Cardiac fibroblast (primary cell): ENCODE results near the gene KCNQ1OT1.

ENCODE experiments used
- DNase-seq, 2 donors: peaks; one replicate each; pipeline versions ENCODE4 v3.0.0 to v3.0.0-alpha.2; 2010; ENCODE audit warnings: low read depth in 2 of 2
- H3K4me3 ChIP-seq, 2 donors: replicated peaks in 1 of 2; 1 replicate in 1 of 2; 2 replicates in 1 of 2; pipeline ENCODE4 v1.5.1; 2011; ENCODE audit warnings: low read depth in 2 of 2, low read length in 2 of 2, mild to moderate bottlenecking in 2 of 2, moderate library complexity in 1 of 2
- CTCF ChIP-seq: IDR thresholded peaks from one replicate; pipeline ENCODE4 v1.5.1; 2011; ENCODE audit warnings: low read depth, mild to moderate bottlenecking, low read length, inconsistent platforms

Gene KCNQ1OT1

GRCh38 chr11:2719831-2720590, 20.2 kb upstream of the KCNQ1OT1 start:
- no peak overlapping the region for H3K4me3 ChIP-seq
- no peak for TF ChIP-seq CTCF
- DNase-seq = no peak

GRCh38 chr11:2718817-2719438, 19.1 kb upstream of the KCNQ1OT1 start:
- no peak for DNase-seq
- no peak for TF ChIP-seq CTCF
- no peak overlapping the region for H3K4me3 ChIP-seq

- no peak for DNase-seq
- no peak for TF ChIP-seq CTCF
- no peak overlapping the region for H3K4me3 ChIP-seq
Measured at GRCh38 chr11:2717561-2718325, 17.9 kb upstream of the KCNQ1OT1 start.

GRCh38 chr11:2716376-2717095, 16.7 kb upstream of the KCNQ1OT1 start:
- H3K4me3 ChIP-seq = no peak overlapping the region
- DNase-seq = peak in 1 of 2 donors; percentile 80
- no peak for TF ChIP-seq CTCF

GRCh38 chr11:2715716-2716350, 16.0 kb upstream of the KCNQ1OT1 start:
- no peak for TF ChIP-seq CTCF
- H3K4me3 ChIP-seq = no peak overlapping the region
- DNase-seq = no peak

GRCh38 chr11:2714871-2715270, 15.1 kb upstream of the KCNQ1OT1 start:
- no peak overlapping the region for H3K4me3 ChIP-seq
- no peak for TF ChIP-seq CTCF
- no peak for DNase-seq
